ENCODE data around the gene PTPN23.

The PTPN23 gene

DNA sequence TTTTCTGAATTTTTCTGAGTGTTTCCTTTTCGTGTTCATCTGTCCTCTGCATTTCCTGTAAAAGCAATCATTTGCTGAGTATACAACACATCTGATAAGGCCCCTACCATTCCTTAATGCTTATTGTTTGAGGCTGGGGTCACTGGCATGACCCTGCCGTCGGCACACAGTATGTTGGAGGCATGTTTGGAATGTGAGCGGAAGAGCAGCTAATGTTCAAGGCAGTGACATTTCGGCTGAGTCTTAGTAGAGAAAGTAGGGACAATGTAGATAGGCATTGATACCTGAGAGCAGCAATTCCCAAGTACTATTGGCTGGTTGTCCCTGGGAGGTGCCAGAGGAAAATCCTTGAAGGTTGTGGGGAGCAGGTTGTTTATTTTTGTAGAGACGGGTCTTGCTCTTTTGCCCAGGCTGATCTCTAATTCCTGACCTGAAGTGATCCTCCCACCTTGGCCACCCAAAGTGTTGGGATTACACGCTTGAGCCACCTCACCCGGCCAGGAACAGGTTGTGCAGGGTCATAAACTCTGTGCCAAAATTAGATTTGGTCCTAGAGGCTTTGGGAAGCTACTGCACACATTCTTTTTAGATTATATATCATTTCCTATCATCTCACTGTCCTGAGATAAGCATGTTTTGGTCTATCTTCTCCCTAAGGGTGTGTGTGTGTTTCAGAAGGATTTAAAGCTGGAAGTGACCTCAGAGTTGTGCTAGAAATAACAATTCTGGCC lies 13.5 kb downstream of the PTPN23 start:
- Histone ChIP-seq H3K36me3 (ENCODE audit: insufficient read depth, low read length) (peaks cover 26% of the 10 kb centered on the region; the same call in 1 of the 2 replicates), H3K9ac (ENCODE audit: low read depth, low read length, poor library complexity, severe bottlenecking) (no peak overlapping the region), H3F3A (ENCODE audit: low read depth) (no peaks in the 10 kb centered on the region), H3K4me2 (ENCODE audit: low read depth, low read length, poor library complexity, severe bottlenecking) (no peak overlapping the region), H3K9me2 (replicated peaks; ENCODE audit: low read depth, low read length) (no peaks in the 10 kb centered on the region), H3K9me3 (ENCODE audit: insufficient read depth, low read depth, low read length) (no peaks in the 10 kb centered on the region), H4K20me1 (ENCODE audit: insufficient read depth, low read length, poor library complexity, severe bottlenecking) (peaks cover 23% of the 10 kb centered on the region), H3K4me1 (ENCODE audit: insufficient read depth, low read length, poor library complexity, severe bottlenecking) (no peaks in the 10 kb centered on the region), H3K79me2 (ENCODE audit: insufficient read depth, low read length) (peaks cover 64% of the 10 kb centered on the region), H3K4me3 (ENCODE audit: low read length, poor library complexity, severe bottlenecking) (no peak overlapping the region), H2AFZ (ENCODE audit: low read length) (no peak overlapping the region), H3K27me3 (ENCODE audit: insufficient read depth, low read length, poor library complexity, severe bottlenecking) (no peaks in the 10 kb centered on the region)
- TF ChIP-seq, protein P1, sequence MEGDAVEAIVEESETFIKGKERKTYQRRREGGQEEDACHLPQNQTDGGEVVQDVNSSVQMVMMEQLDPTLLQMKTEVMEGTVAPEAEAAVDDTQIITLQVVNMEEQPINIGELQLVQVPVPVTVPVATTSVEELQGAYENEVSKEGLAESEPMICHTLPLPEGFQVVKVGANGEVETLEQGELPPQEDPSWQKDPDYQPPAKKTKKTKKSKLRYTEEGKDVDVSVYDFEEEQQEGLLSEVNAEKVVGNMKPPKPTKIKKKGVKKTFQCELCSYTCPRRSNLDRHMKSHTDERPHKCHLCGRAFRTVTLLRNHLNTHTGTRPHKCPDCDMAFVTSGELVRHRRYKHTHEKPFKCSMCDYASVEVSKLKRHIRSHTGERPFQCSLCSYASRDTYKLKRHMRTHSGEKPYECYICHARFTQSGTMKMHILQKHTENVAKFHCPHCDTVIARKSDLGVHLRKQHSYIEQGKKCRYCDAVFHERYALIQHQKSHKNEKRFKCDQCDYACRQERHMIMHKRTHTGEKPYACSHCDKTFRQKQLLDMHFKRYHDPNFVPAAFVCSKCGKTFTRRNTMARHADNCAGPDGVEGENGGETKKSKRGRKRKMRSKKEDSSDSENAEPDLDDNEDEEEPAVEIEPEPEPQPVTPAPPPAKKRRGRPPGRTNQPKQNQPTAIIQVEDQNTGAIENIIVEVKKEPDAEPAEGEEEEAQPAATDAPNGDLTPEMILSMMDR (conservative IDR thresholded peaks at IDR 0.05; ENCODE audit: low read length), result no peak
- no peak for TF ChIP-seq EZH2phosphoT487 (IDR thresholded peaks at IDR 0.05; ENCODE audit: borderline replicate concordance)

DNA sequence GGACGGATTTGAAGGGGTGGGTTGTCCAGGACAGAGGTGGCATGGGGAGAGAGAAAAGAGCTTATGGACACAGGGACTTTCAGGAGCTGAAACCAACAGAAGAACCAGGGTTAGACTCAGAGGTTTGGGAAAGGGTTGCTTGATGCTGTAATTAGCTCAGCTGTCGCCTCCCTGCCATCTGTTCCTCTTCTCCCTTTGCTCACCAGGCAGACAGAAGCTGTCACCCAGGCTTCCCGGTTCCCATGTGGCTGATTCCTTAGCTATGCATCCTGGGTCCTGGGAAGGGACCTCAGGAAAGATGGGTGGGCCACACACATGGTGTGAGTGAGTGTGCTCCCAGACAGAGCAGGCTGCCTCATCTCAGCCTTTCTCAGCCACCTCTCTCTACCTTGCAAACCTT lies 14.1 kb downstream of the PTPN23 start:
- H3K36me3 ChIP-seq (ENCODE audit: insufficient read depth, low read length), result peaks cover 32% of the 10 kb centered on the region; the same call in 1 of the 2 replicates
- peaks cover 24% of the 10 kb centered on the region for H4K20me1 ChIP-seq (ENCODE audit: insufficient read depth, low read length, poor library complexity, severe bottlenecking)
- H3K4me2 ChIP-seq (ENCODE audit: low read depth, low read length, poor library complexity, severe bottlenecking), result no peak overlapping the region
- no peaks in the 10 kb centered on the region for H3K27me3 ChIP-seq (ENCODE audit: insufficient read depth, low read length, poor library complexity, severe bottlenecking)
- H3K9me2 ChIP-seq (replicated peaks; ENCODE audit: low read depth, low read length), result no peaks in the 10 kb centered on the region
- no peak overlapping the region for H2AFZ ChIP-seq (ENCODE audit: low read length)
- H3K4me1 ChIP-seq (ENCODE audit: insufficient read depth, low read length, poor library complexity, severe bottlenecking), result no peaks in the 10 kb centered on the region
- H3F3A ChIP-seq (ENCODE audit: low read depth), result no peaks in the 10 kb centered on the region
- H3K79me2 ChIP-seq (ENCODE audit: insufficient read depth, low read length), result peaks cover 59% of the 10 kb centered on the region
- TF ChIP-seq, protein P1 (conservative IDR thresholded peaks at IDR 0.05; ENCODE audit: low read length), result no peak
- no peaks in the 10 kb centered on the region for H3K9me3 ChIP-seq (ENCODE audit: insufficient read depth, low read depth, low read length)
- no peak overlapping the region for H3K4me3 ChIP-seq (ENCODE audit: low read length, poor library complexity, severe bottlenecking)
- H3K9ac ChIP-seq (ENCODE audit: low read depth, low read length, poor library complexity, severe bottlenecking), result no peak overlapping the region

DNA sequence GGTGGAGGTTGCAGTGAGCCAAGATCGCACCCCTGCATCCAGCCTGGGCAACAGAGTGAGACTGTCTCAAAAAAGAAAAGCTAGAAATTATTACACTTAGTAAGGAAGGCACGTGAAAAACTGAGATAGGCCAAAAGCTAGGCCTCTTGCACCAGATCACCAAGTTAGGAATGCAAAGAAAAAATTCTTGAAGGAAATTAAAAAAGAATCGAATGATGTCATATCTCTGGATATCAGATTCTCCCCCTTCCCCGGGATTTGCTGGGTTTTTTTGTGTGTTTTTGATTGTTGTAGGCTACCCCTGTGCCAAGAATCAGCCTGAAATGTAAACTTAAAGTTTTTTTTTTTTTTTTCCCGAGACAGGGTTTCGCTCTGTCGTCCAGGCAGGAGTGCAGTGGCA lies 17.4 kb downstream of the PTPN23 start:
- Histone ChIP-seq H3K79me2 (ENCODE audit: insufficient read depth, low read length) (peaks cover 27% of the 10 kb centered on the region), H3K9me3 (ENCODE audit: insufficient read depth, low read depth, low read length) (no peaks in the 10 kb centered on the region), H2AFZ (ENCODE audit: low read length) (no peak overlapping the region), H3K4me3 (ENCODE audit: low read length, poor library complexity, severe bottlenecking) (no peak overlapping the region), H4K20me1 (ENCODE audit: insufficient read depth, low read length, poor library complexity, severe bottlenecking) (peaks cover 9% of the 10 kb centered on the region), H3K9me2 (replicated peaks; ENCODE audit: low read depth, low read length) (no peaks in the 10 kb centered on the region), H3K9ac (ENCODE audit: low read depth, low read length, poor library complexity, severe bottlenecking) (no peak overlapping the region), H3K36me3 (ENCODE audit: insufficient read depth, low read length) (peaks cover 41% of the 10 kb centered on the region; the same call in 1 of the 2 replicates), H3K4me2 (ENCODE audit: low read depth, low read length, poor library complexity, severe bottlenecking) (no peak overlapping the region), H3F3A (ENCODE audit: low read depth) (no peaks in the 10 kb centered on the region), H3K4me1 (ENCODE audit: insufficient read depth, low read length, poor library complexity, severe bottlenecking) (no peaks in the 10 kb centered on the region), H3K27me3 (ENCODE audit: insufficient read depth, low read length, poor library complexity, severe bottlenecking) (no peaks in the 10 kb centered on the region)
- no peak for TF ChIP-seq EZH2phosphoT487 (IDR thresholded peaks at IDR 0.05; ENCODE audit: borderline replicate concordance)
- TF ChIP-seq, protein P1 (conservative IDR thresholded peaks at IDR 0.05; ENCODE audit: low read length), result no peak
